IMR-90 (cell line): ENCODE results near the gene MRPL44. TPM values are rescaled to one million over a fixed set of nuclear protein-coding genes. Genes with fewer than 3 reads are reported as not detected.
A peak's percentile ranks its signal among the peaks of the same experiment; 100 is the strongest.

Experiments used
- ATAC-seq: fragments of 200-7000 bp; cut with Tn5 transposase; 2 replicates; pipeline ENCODE4 v1.9.1; 2020; ENCODE audit warnings: low read depth, mild to moderate bottlenecking, moderate library complexity
- BruUV-seq: library from RNA; stranded (reverse); fragments of 400-500 nt; replicated peaks from 2 replicates; lab custom pipeline; 2021; lab: Mats Ljungman, UMichigan
- CTCF ChIA-PET: fragments of 300-600 bp; formaldehyde crosslinking; extraction: SDS; loops from one replicate; lab custom pipeline; 2021; ENCODE audit warnings: antibody characterized with exemption; lab: Yijun Ruan, JAX
- POLR2A ChIA-PET: fragments of 300-600 bp; sonication (Branson Sonifier 250); formaldehyde crosslinking; loops from one replicate; lab custom pipeline; 2022; ENCODE audit warnings: antibody characterized with exemption; ENCODE audit not compliant: unreplicated experiment; lab: Charles Lee
- DNase-seq: peaks from one replicate; pipeline ENCODE4 v3.0.0; 2013
- H2AFZ ChIP-seq: replicated peaks from 2 replicates; pipeline ENCODE3; 2013; ENCODE audit warnings: low read length, mild to moderate bottlenecking; ENCODE audit not compliant: poor library complexity
- H2AK5ac ChIP-seq: 2 replicates; pipeline ENCODE4 v1.6.1; 2013; ENCODE audit warnings: low read depth, low read length, inconsistent platforms
- H2AK9ac ChIP-seq: replicated peaks from 2 replicates; pipeline ENCODE3; 2013; ENCODE audit warnings: mild to moderate bottlenecking, low read depth, low read length, moderate library complexity; ENCODE audit not compliant: poor library complexity
- H2BK120ac ChIP-seq: 2 replicates; pipeline ENCODE4 v1.6.1; 2013; ENCODE audit warnings: low read depth, low read length, inconsistent platforms
- H2BK15ac ChIP-seq: 3 replicates; pipeline ENCODE4 v1.6.1; 2013; ENCODE audit warnings: low read depth, low read length, inconsistent platforms
- H2BK20ac ChIP-seq: 2 replicates; pipeline ENCODE4 v1.6.1; 2013; ENCODE audit warnings: low read depth, mild to moderate bottlenecking, inconsistent platforms, low read length, moderate library complexity
- H2BK5ac ChIP-seq: 2 replicates; pipeline ENCODE4 v1.6.1; 2013; ENCODE audit warnings: mild to moderate bottlenecking, low read depth, low read length, inconsistent platforms; ENCODE audit not compliant: poor library complexity, severe bottlenecking
- H3K14ac ChIP-seq: replicated peaks from 2 replicates; pipeline ENCODE4 v1.6.1; 2013; ENCODE audit warnings: low read depth, low read length, inconsistent platforms
- H3K18ac ChIP-seq: 2 replicates; pipeline ENCODE4 v1.6.1; 2013; ENCODE audit warnings: low read depth, low read length, control low read depth
- H3K23ac ChIP-seq: 2 replicates; pipeline ENCODE4 v1.6.1; 2013; ENCODE audit warnings: low read depth, low read length, inconsistent platforms
- H3K27ac ChIP-seq: 2 replicates; pipeline ENCODE4 v1.5.1; 2013; ENCODE audit warnings: mild to moderate bottlenecking, control low read depth, low read length; ENCODE audit not compliant: insufficient read depth
- H3K27me3 ChIP-seq: 2 replicates; pipeline ENCODE4 v1.6.1; 2013; ENCODE audit warnings: low read length; ENCODE audit not compliant: control insufficient read depth, insufficient read depth
- H3K36me3 ChIP-seq: 2 replicates; pipeline ENCODE4 v1.6.1; 2013; ENCODE audit warnings: low read length, mixed read lengths; ENCODE audit not compliant: control insufficient read depth, insufficient read depth
- H3K4ac ChIP-seq: 2 replicates; pipeline ENCODE4 v1.6.1; 2013; ENCODE audit warnings: low read depth, low read length, inconsistent platforms
- H3K4me1 ChIP-seq: 2 replicates; pipeline ENCODE4 v1.6.1; 2013; ENCODE audit warnings: low read length, mixed read lengths; ENCODE audit not compliant: control insufficient read depth, insufficient read depth
- H3K4me2 ChIP-seq: 2 replicates; pipeline ENCODE4 v1.6.1; 2013; ENCODE audit warnings: low read depth, mild to moderate bottlenecking, control low read depth, low read length, moderate library complexity
- H3K4me3 ChIP-seq: 2 replicates; pipeline ENCODE4 v1.5.1; 2013; ENCODE audit warnings: low read depth, mild to moderate bottlenecking, control low read depth, low read length, moderate library complexity; ENCODE audit not compliant: insufficient read depth
- H3K56ac ChIP-seq: 2 replicates; pipeline ENCODE4 v1.6.1; 2013; ENCODE audit warnings: low read length, inconsistent platforms; ENCODE audit not compliant: insufficient read depth; ENCODE audit errors: extremely low read depth
- H3K79me1 ChIP-seq, 2 experiments: 2 replicates each; pipeline ENCODE4 v1.6.1; 2013; ENCODE audit warnings: low read length in 2 of 2, inconsistent platforms in 1 of 2, low read depth in 1 of 2
- H3K9ac ChIP-seq: 2 replicates; pipeline ENCODE4 v1.6.1; 2013; ENCODE audit warnings: low read depth, low read length, control low read depth
- H3K9me1 ChIP-seq: 2 replicates; pipeline ENCODE4 v1.6.1; 2013; ENCODE audit warnings: low read length, inconsistent platforms; ENCODE audit not compliant: insufficient read depth
- H3K9me3 ChIP-seq: 2 replicates; pipeline ENCODE4 v1.6.1; 2013; ENCODE audit warnings: low read length; ENCODE audit not compliant: control insufficient read depth, insufficient read depth
- H4K20me1 ChIP-seq: 2 replicates; pipeline ENCODE4 v1.6.1; 2013; ENCODE audit warnings: low read length, inconsistent platforms; ENCODE audit not compliant: insufficient read depth
- H4K5ac ChIP-seq: 2 replicates; pipeline ENCODE4 v1.6.1; 2013; ENCODE audit warnings: mild to moderate bottlenecking, low read depth, low read length, control low read depth
- H4K8ac ChIP-seq, 2 experiments: 2 replicates each; pipeline ENCODE4 v1.6.1; 2013; ENCODE audit warnings: low read depth in 2 of 2, low read length in 2 of 2, control low read depth in 1 of 2, inconsistent platforms in 1 of 2
- H4K91ac ChIP-seq: 2 replicates; pipeline ENCODE4 v1.6.1; 2013; ENCODE audit warnings: low read depth, low read length, inconsistent platforms; ENCODE audit not compliant: insufficient read depth
- CEBPB ChIP-seq: IDR thresholded peaks from 2 replicates; pipeline ENCODE4 v1.6.1; 2012; ENCODE audit warnings: low read depth, low read length, improper control_type of control experiment
- CHD1 ChIP-seq: IDR thresholded peaks from 2 replicates; pipeline ENCODE4 v1.6.1; 2012; ENCODE audit warnings: low read depth, low read length, improper control_type of control experiment
- CTCF ChIP-seq: conservative IDR thresholded peaks from 2 replicates; pipeline ENCODE4 v1.5.1; 2012; ENCODE audit warnings: mild to moderate bottlenecking, low read depth, low read length, improper control_type of control experiment
- MXI1 ChIP-seq: IDR thresholded peaks from 2 replicates; pipeline ENCODE4 v1.6.1; 2012; ENCODE audit warnings: low read depth, mild to moderate bottlenecking, low read length, moderate library complexity, borderline replicate concordance
- RFX5 ChIP-seq: IDR thresholded peaks from 2 replicates; pipeline ENCODE4 v1.8.0; 2012; ENCODE audit warnings: low read depth, mild to moderate bottlenecking, low read length, moderate library complexity
- USF2 ChIP-seq: fragments of 150-350 bp; IDR thresholded peaks from 2 replicates; pipeline ENCODE4 v1.6.1; 2017; ENCODE audit warnings: mild to moderate bottlenecking, antibody characterized with exemption, low read length, low read depth
- WGBS, 2 experiments: methylation state at CpG; one replicate each; pipeline versions ENCODE4 v1.1.5 to v1.1.7; 2013; ENCODE audit warnings: missing lambda C conversion rate in 2 of 2; ENCODE audit not compliant: insufficient read length in 1 of 2; ENCODE audit errors: extremely low coverage in 2 of 2; 5-methylcytosine and 5-hydroxymethylcytosine counted together
- dilution Hi-C: fragments of 300-500 bp; cut with HindIII; formaldehyde crosslinking; loops from one replicate; pipeline ENCODE4 v1.14.3; 2018; ENCODE audit warnings: low sequenced_read_pairs; ENCODE audit not compliant: unreplicated experiment
- in situ Hi-C: fragments of 300-500 bp; cut with MboI; formaldehyde crosslinking; loops from 3 replicates; pipeline ENCODE4 v1.14.3; 2019; ENCODE audit warnings: low sequenced_read_pairs, inconsistent platforms, mixed read lengths
- intact Hi-C: fragments of 100-400 bp; cut with micrococcal nuclease; formaldehyde crosslinking; loops from 2 replicates; pipeline ENCODE4 v1.10.0; 2022
- polyA plus RNA-seq, 3 experiments: library from polyadenylated mRNA; depleted of rRNA; stranded (reverse); fragments of >200 nt; gene quantifications; 2 replicates each; pipeline ENCODE4 v1.2.3, GENCODE V29; 2012; ENCODE audit warnings: low replicate concordance in 1 of 3
- total RNA-seq: library from RNA; depleted of rRNA; stranded (reverse); fragments of >200 nt; gene quantifications from 2 replicates; pipeline ENCODE4 v1.2.3, GENCODE V29; 2012

Gene MRPL44
- total and polyA plus RNA-seq, 2 of the 4 experiments (the other 2 are of a cell fraction) = 18.6 to 20.1 TPM

DNA sequence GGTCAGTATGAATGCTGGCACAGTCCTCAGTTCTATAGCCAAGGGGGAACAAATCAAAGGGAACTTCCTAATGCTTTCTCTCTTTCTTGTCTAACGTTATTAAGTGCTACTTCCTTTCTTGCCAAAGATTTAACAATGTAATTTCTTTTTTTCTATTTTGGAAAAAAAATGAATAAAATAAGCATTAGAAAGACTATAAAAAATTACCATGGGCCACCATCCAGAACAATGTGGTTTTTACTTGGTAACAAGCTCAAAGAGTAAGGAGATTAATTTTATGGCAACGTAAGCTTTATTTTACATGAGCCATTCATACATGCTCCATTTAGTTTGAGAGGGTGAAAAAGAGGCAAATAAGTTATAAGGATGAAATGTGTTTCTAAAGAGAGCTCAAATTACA, 41.7 kb downstream of the MRPL44 start:
- dilution Hi-C loops = no loop called here
- Histone ChIP-seq H3K27ac (no peak overlapping the region), H2AFZ (no peak overlapping the region), H3K9me3 (no peaks in the 10 kb centered on the region), H2BK20ac (peak overlapping the region; percentile 62; the same call in 1 of the 2 replicates), H2BK15ac (no peak overlapping the region), H3K4ac (peak overlapping the region; percentile 43; the same call in 1 of the 2 replicates), H4K20me1 (no peaks in the 10 kb centered on the region), H4K91ac (no peak overlapping the region), H4K5ac (no peak overlapping the region), H3K14ac (0 out of 2 replicates have a peak overlapping the region, but pooled peaks have one; percentile 27), H3K4me3 (no peak overlapping the region), H2AK5ac (peak overlapping the region; percentile 71; the same call in 1 of the 2 replicates), H3K56ac (no peak overlapping the region), H2BK120ac (peak overlapping the region; percentile 59), H3K18ac (no peak overlapping the region), H3K9me1 (peaks cover 11% of the 10 kb centered on the region; the same call in 1 of the 2 replicates), H2AK9ac (no peak overlapping the region), H3K9ac (no peak overlapping the region), H3K4me2 (no peak overlapping the region), H3K4me1 (peaks cover 5% of the 10 kb centered on the region), H3K23ac (no peak overlapping the region), H3K36me3 (peaks cover 18% of the 10 kb centered on the region), H4K8ac (peak overlapping the region in 1 of 2 experiments; percentile 44; a peak in 1 of 4 replicates), H3K27me3 (no peaks in the 10 kb centered on the region), H3K79me1 (peaks cover 0 to 4% of the 10 kb centered on the region in 2 experiments; a peak in 1 of 4 replicates), H2BK5ac (no peak overlapping the region)
- in situ Hi-C loops = no loop called here
- intact Hi-C loops = no loop called here
- DNase-seq (no peak), ATAC-seq (no peak)
- CTCF ChIA-PET = no interaction called here
- BruUV-seq = no TSS peak
- no peak for TF ChIP-seq MXI1
- no peak for TF ChIP-seq USF2
- TF ChIP-seq CTCF = no peak
- no peak for TF ChIP-seq CHD1
- TF ChIP-seq CEBPB = no peak
- no peak for TF ChIP-seq RFX5
- no CpG with 5 or more reads among the region's 2 CpGs for WGBS, 2 experiments
- POLR2A ChIA-PET = no interaction called here
